Thyroid gland (tissue), 4 donors: ENCODE data around the gene CSAD.

Experiments used
- CTCF ChIP-seq, 6 experiments: fragments of 200-600 bp in 3 of 6; fragments of 450-650 bp in 3 of 6; sonication (generic) in 3 of 6; IDR thresholded peaks; one replicate each; pipeline ENCODE4 v1.5.1; 2016 to 2019; ENCODE audit warnings: antibody characterized with exemption in 6 of 6, mild to moderate bottlenecking in 2 of 6, inconsistent platforms in 1 of 6, moderate library complexity in 1 of 6
- POLR2A ChIP-seq, 2 donors: fragments of 450-650 bp; IDR thresholded peaks; one replicate each; pipeline ENCODE4 v1.6.1; 2017; ENCODE audit warnings: antibody characterized with exemption in 2 of 2, mild to moderate bottlenecking in 2 of 2, moderate library complexity in 1 of 2

- TF ChIP-seq CTCF (IDR thresholded peaks at IDR 0.05), result no peak
- no peak for TF ChIP-seq POLR2A (IDR thresholded peaks at IDR 0.05)
These were observed 20.1 kb downstream of the CSAD start for GRCh38 chr12:53160673-53161072.
